Transverse colon (tissue), 3 donors: ENCODE measurements around the gene IFT172.

Source experiments
- POLR2A ChIP-seq: fragments of 450-650 bp; IDR thresholded peaks from one replicate; pipeline ENCODE4 v1.6.1; 2016; ENCODE audit warnings: antibody characterized with exemption, mild to moderate bottlenecking, moderate library complexity
- POLR2AphosphoS5 ChIP-seq, 3 donors: sonication (generic); formaldehyde crosslinking; IDR thresholded peaks; one replicate each; pipeline ENCODE4 v1.6.1; 2016; ENCODE audit warnings: antibody characterized with exemption in 3 of 3

DNA sequence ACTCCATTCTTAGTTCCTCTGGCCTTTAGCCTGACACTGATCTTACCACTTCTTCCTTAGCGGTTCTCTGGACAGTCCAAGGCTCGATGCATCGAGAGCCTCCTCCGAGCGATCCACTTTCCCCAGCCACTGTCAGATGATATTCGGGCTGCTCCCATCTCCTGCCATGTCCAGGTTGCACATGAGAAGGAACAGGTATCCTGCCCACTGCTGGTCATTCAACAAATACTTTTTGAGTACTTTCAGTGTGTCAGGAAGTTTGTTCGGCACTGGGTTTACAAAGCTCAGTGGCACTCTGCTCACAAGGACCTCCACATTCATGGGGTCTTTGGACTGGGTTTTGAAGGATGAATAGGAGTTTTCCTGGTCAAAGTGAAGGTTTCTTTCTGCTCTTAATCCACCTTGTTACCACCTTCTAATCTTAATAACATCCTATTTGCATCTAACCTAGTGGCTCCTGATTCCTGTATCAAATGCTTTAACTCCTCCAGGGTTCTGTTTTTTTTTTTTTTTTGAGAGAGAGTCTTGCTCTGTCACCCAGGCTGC lies 32.9 kb upstream of the IFT172 start:
- no peak for TF ChIP-seq POLR2A
- TF ChIP-seq POLR2AphosphoS5 (IDR thresholded peaks at IDR 0.05): no peak
